ENCODE data around the gene FGB.
"Not testable (repeated sequence)": the region's sequence is repeated elsewhere in the genome, so short reads cannot be mapped to it uniquely, and the experiment has no call there.

FGB gene

GRCh38 chr4:154566639-154567204, 3.9 kb downstream of the FGB start:
- no peak for DNase-seq

GRCh38 chr4:154569028-154569427, 6.2 kb downstream of the FGB start:
- DNase-seq: no peak

GRCh38 chr4:154569584-154569983, 6.8 kb downstream of the FGB start:
- no peak for DNase-seq

- no peak for DNase-seq
Observed at GRCh38 chr4:154573190-154573870, 10.5 kb downstream of the FGB start.

- DNase-seq: no peak
Observed at GRCh38 chr4:154574311-154574710, 11.5 kb downstream of the FGB start.

- no peak for DNase-seq
Observed at GRCh38 chr4:154577324-154577723, 14.5 kb downstream of the FGB start.

GRCh38 chr4:154578919-154579318, 16.1 kb downstream of the FGB start:
- DNase-seq: no peak

GRCh38 chr4:154579927-154580326, 17.1 kb downstream of the FGB start:
- DNase-seq: no peak

GRCh38 chr4:154582723-154583122, 19.9 kb downstream of the FGB start:
- no peak for DNase-seq

- no peak for DNase-seq
Observed at GRCh38 chr4:154583230-154583629, 20.4 kb downstream of the FGB start.

GRCh38 chr4:154583677-154584076, 20.9 kb downstream of the FGB start:
- no peak for DNase-seq

- DNase-seq: no peak
Observed at GRCh38 chr4:154584259-154584658, 21.4 kb downstream of the FGB start.

- no peak for DNase-seq
Observed at GRCh38 chr4:154585369-154586018, 22.7 kb downstream of the FGB start.

GRCh38 chr4:154586296-154587033, 23.7 kb downstream of the FGB start:
- DNase-seq: no peak

GRCh38 chr4:154588198-154588597, 25.4 kb downstream of the FGB start:
- no peak for DNase-seq

GRCh38 chr4:154589296-154590197, 26.7 kb downstream of the FGB start:
- no peak for DNase-seq

- no peak for DNase-seq
Observed at GRCh38 chr4:154590329-154591006, 27.7 kb downstream of the FGB start, which contains the start of gene FGA. TSS of gene FGA (minus strand) at chr4:154590742. CDS start at chr4:154590687, 55 bp downstream.

GRCh38 chr4:154591890-154592289, 29.1 kb downstream of the FGB start:
- DNase-seq: no peak

- DNase-seq: no peak
Observed at GRCh38 chr4:154593868-154594267, 31.1 kb downstream of the FGB start.

- DNase-seq: not testable (repeated sequence)
Observed at GRCh38 chr4:154594343-154594742, 31.5 kb downstream of the FGB start.

GRCh38 chr4:154595807-154596206, 33.0 kb downstream of the FGB start:
- no peak for DNase-seq

- not testable (repeated sequence) for DNase-seq
Observed at GRCh38 chr4:154597281-154597680, 34.5 kb downstream of the FGB start.
